GM21526 (cell line): ENCODE results near the gene GPC6.

Experiments
- ATAC-seq: cut with Tn5 transposase; IDR thresholded peaks from one replicate; pipeline ENCODE4 v1.9.1; 2021; ENCODE audit warnings: moderate library complexity; ENCODE audit not compliant: unreplicated experiment, low FRiP score

GPC6 gene

GRCh38 chr13:93539914-93540313 lies 313.3 kb downstream of the GPC6 start:
- no peak for ATAC-seq

GRCh38 chr13:93547886-93548285 lies 321.3 kb downstream of the GPC6 start:
- ATAC-seq, result no peak

- ATAC-seq, result no peak
These were observed 322.9 kb downstream of the GPC6 start for GRCh38 chr13:93549326-93550005.

GRCh38 chr13:93550236-93550635 lies 323.6 kb downstream of the GPC6 start:
- ATAC-seq, result no peak

GRCh38 chr13:93552596-93552995 lies 326.0 kb downstream of the GPC6 start:
- ATAC-seq, result no peak

- ATAC-seq, result no peak
These were observed 327.9 kb downstream of the GPC6 start for GRCh38 chr13:93554514-93554913.

- ATAC-seq, result no peak
These were observed 332.0 kb downstream of the GPC6 start for GRCh38 chr13:93558637-93559036.

GRCh38 chr13:93559718-93560117 lies 333.1 kb downstream of the GPC6 start:
- no peak for ATAC-seq

- no peak for ATAC-seq
These were observed 335.1 kb downstream of the GPC6 start for GRCh38 chr13:93561576-93562225.

- ATAC-seq, result no peak
These were observed 336.1 kb downstream of the GPC6 start for GRCh38 chr13:93562676-93563075.

- no peak for ATAC-seq
These were observed 350.5 kb downstream of the GPC6 start for GRCh38 chr13:93577105-93577504.

GRCh38 chr13:93589788-93590187 lies 363.2 kb downstream of the GPC6 start:
- ATAC-seq, result no peak

GRCh38 chr13:93603043-93603442 lies 376.4 kb downstream of the GPC6 start:
- no peak for ATAC-seq

GRCh38 chr13:93614776-93615175 lies 388.2 kb downstream of the GPC6 start:
- no peak for ATAC-seq

- no peak for ATAC-seq
These were observed 393.7 kb downstream of the GPC6 start for GRCh38 chr13:93620181-93620765.

GRCh38 chr13:93621051-93621450 lies 394.4 kb downstream of the GPC6 start:
- no peak for ATAC-seq

- ATAC-seq, result no peak
These were observed 395.4 kb downstream of the GPC6 start for GRCh38 chr13:93621966-93622365.

GRCh38 chr13:93624311-93624777 lies 397.7 kb downstream of the GPC6 start:
- ATAC-seq, result no peak

- no peak for ATAC-seq
These were observed 398.9 kb downstream of the GPC6 start for GRCh38 chr13:93625536-93625935.

- no peak for ATAC-seq
These were observed 401.7 kb downstream of the GPC6 start for GRCh38 chr13:93628136-93628797.

- ATAC-seq, result no peak
These were observed 409.0 kb downstream of the GPC6 start for GRCh38 chr13:93635616-93636032.
